RWPE2 (cell line): ENCODE data around the gene ADAMTS6.

ENCODE experiments used
- ATAC-seq: fragments of 200-7000 bp; cut with Tn5 transposase; 3 replicates; pipeline ENCODE4 v1.9.1; 2021; ENCODE audit warnings: low read depth
- DNase-seq: peaks from one replicate; pipeline ENCODE4 v3.0.0-alpha.2; 2020; ENCODE audit warnings: low spot score
- H3K27ac ChIP-seq: fragments of 450-650 bp; 2 replicates; pipeline ENCODE4 v1.5.1; 2017; ENCODE audit warnings: mild to moderate bottlenecking; ENCODE audit not compliant: poor library complexity, severe bottlenecking
- H3K27me3 ChIP-seq: fragments of 250-450 bp; sonication (Bioruptor Pico); 2 replicates; pipeline ENCODE4 v1.5.1; 2021; ENCODE audit warnings: mild to moderate bottlenecking, moderate library complexity; ENCODE audit not compliant: insufficient read depth, poor library complexity, severe bottlenecking
- H3K36me3 ChIP-seq: fragments of 250-450 bp; sonication (Bioruptor Pico); 2 replicates; pipeline ENCODE4 v1.5.1; 2020; ENCODE audit warnings: low read depth, mild to moderate bottlenecking, moderate library complexity
- H3K4me1 ChIP-seq: fragments of 250-450 bp; sonication (Bioruptor Pico); 2 replicates; pipeline ENCODE4 v1.5.1; 2021; ENCODE audit warnings: mild to moderate bottlenecking, moderate library complexity; ENCODE audit not compliant: insufficient read depth, poor library complexity, severe bottlenecking
- H3K4me3 ChIP-seq: fragments of 250-450 bp; sonication (Bioruptor Pico); 2 replicates; pipeline ENCODE4 v1.5.1; 2021; ENCODE audit warnings: mild to moderate bottlenecking, moderate library complexity; ENCODE audit not compliant: severe bottlenecking
- H3K9me3 ChIP-seq: fragments of 250-450 bp; sonication (Bioruptor Pico); 2 replicates; pipeline ENCODE4 v1.5.1; 2021; ENCODE audit warnings: mild to moderate bottlenecking, moderate library complexity; ENCODE audit not compliant: severe bottlenecking
- TF ChIP-seq, protein P1 (sequence below): fragments of 450-650 bp; IDR thresholded peaks from one replicate; pipeline ENCODE4 v1.5.1; 2017; ENCODE audit warnings: mild to moderate bottlenecking, moderate library complexity; ENCODE audit not compliant: poor library complexity, severe bottlenecking

Gene ADAMTS6

DNA sequence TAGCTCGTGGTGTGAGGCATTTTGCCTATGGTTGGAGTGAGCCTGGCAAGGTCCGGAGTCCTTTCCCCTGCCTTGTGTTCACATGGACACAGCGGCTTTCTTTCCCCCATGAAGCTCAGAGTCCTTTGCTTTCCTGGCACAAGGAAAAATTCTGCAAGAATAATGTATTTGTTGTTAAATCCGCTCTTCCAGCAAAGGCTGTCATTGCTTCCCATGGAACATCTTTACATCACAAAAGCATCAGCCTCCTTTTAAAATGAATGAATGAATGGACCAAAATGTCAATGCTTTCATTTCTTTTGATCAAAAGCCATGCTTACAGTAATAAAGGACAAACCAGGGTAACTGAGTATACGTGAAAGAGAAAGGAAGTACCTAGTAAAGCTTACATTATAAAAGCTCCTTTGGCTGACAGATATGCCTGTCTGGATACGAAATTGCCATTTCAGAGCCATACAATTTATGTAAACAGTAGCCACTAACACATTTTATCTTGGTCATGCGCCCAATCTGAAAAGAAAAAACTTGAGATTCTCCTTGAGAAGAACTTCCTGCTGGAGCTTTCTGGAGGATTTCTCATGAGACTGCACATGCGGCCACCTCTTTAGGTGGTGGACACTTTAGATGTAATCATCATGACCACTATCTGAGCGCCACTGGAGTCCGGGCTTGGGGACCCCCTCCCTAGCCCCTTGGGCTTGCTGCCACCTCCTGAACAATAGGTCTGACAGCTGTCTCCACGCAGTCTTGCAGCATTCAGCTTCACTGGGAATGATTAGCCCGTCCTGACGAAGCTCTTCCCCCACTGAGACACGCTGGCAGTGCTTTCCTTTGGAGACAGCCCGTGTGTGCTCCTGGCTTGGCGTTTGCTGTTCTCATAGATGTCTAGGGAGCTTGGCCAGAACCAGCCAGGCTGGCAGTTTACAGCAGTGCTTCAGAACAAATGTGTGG is 355.9 kb downstream of the ADAMTS6 start:
- Histone ChIP-seq H3K36me3 (no peaks in the 10 kb centered on the region), H3K27ac (no peak overlapping the region), H3K27me3 (no peaks in the 10 kb centered on the region), H3K4me1 (no peaks in the 10 kb centered on the region), H3K9me3 (no peaks in the 10 kb centered on the region), H3K4me3 (no peak overlapping the region)
- TF ChIP-seq, protein P1, sequence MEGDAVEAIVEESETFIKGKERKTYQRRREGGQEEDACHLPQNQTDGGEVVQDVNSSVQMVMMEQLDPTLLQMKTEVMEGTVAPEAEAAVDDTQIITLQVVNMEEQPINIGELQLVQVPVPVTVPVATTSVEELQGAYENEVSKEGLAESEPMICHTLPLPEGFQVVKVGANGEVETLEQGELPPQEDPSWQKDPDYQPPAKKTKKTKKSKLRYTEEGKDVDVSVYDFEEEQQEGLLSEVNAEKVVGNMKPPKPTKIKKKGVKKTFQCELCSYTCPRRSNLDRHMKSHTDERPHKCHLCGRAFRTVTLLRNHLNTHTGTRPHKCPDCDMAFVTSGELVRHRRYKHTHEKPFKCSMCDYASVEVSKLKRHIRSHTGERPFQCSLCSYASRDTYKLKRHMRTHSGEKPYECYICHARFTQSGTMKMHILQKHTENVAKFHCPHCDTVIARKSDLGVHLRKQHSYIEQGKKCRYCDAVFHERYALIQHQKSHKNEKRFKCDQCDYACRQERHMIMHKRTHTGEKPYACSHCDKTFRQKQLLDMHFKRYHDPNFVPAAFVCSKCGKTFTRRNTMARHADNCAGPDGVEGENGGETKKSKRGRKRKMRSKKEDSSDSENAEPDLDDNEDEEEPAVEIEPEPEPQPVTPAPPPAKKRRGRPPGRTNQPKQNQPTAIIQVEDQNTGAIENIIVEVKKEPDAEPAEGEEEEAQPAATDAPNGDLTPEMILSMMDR: no peak
- DNase-seq (no peak), ATAC-seq (no peak)

DNA sequence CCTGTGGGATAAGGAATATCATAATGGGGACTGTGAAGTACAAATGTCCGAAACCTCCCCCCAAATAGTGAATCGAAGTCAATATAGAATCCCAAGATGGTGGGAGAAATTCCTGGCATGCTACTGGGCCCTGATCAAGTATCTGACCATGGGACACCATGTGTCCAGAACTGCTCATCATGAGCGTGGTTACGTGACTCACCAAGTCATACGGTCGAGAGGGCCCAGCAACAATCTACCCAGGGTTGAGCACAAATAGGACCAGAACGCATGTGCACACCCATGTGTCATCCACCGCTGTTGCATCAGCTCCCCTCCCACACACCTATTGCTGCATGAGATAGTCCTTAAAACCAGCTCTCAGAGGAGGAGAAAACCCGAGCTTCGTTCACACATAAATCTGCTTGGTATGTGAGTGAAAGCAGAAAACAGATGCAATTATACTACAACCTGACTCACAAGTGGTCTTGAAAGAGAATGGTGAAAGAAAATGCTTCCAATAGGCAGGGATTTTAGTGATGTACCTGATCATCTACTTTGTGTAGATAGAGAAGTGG is 359.8 kb downstream of the ADAMTS6 start:
- TF ChIP-seq, protein P1: no peak
- Histone ChIP-seq H3K4me1 (no peaks in the 10 kb centered on the region), H3K27me3 (no peaks in the 10 kb centered on the region), H3K9me3 (peaks cover 12% of the 10 kb centered on the region), H3K4me3 (no peak overlapping the region), H3K36me3 (no peaks in the 10 kb centered on the region), H3K27ac (no peak overlapping the region)
- ATAC-seq: no peak
- DNase-seq: no peak

DNA sequence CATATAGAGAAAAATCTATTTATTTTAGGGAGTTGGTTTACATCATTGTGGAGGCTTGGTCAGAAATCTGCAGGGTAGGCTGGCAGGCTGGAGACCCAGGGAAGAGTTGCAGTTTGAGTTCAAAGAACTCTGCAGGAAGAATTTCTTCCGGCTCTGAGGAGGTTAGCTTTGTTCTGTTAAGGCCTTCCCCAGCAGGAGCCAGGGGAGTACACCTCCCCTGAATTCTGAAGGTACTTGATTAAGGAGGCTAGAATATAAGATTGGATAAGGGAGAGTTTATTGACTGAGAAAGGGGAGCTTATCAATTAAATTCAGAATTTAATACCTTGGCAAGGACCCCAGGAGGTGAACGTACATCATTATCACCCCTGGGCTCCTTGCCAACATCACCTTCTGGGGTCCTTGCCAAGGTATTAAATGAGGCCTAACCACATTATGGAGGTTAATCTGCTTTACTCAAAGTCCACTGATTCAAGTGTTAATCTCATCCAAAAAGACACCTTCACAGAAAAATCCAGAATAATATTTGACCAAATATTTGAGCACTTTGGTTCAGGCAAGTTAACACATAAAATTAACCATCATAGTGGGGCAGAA is 361.3 kb downstream of the ADAMTS6 start:
- DNase-seq (no peak), ATAC-seq (no peak)
- Histone ChIP-seq H3K4me1 (no peaks in the 10 kb centered on the region), H3K27ac (no peak overlapping the region), H3K27me3 (no peaks in the 10 kb centered on the region), H3K4me3 (no peak overlapping the region), H3K9me3 (peaks cover 13% of the 10 kb centered on the region), H3K36me3 (no peaks in the 10 kb centered on the region)
- TF ChIP-seq, protein P1: no peak

DNA sequence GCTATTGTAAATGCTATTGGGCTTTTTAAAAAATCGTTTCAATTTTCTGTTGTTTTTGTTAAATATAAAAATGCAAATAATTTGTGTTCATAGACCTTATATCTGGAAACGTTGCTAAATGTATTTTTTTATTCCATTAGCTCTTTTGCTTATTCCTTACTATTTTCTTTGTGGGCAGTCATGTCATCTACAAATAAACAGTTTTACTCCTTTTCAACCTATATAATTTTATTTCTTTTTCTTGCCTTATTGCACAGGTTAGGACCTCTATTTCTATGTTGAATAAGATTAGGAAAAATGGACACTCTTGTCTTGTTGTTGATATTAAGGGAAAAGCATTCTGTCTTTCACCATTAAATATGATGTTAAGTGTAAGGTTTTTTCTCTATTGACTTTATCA is 364.2 kb downstream of the ADAMTS6 start:
- no peak for DNase-seq
- H3K4me3 ChIP-seq: no peak overlapping the region
- no peak for ATAC-seq
- H3K9me3 ChIP-seq: peaks cover 13% of the 10 kb centered on the region
- TF ChIP-seq, protein P1: no peak
- H3K27me3 ChIP-seq: no peaks in the 10 kb centered on the region
- no peaks in the 10 kb centered on the region for H3K36me3 ChIP-seq
- no peaks in the 10 kb centered on the region for H3K4me1 ChIP-seq
- no peak overlapping the region for H3K27ac ChIP-seq
